Uterus (tissue), 4 donors: ENCODE results near the gene DGKH. TPM values are rescaled to one million over a fixed set of nuclear protein-coding genes. Genes with fewer than 3 reads are reported as not detected.

Experiments
- DNase-seq, 2 donors: peaks; one replicate each; pipeline ENCODE4 v3.0.0-alpha.2; 2019 to 2020
- H3K27ac ChIP-seq, 2 donors: fragments of 200-600 bp; sonication (generic); 1 replicate in 1 of 2; 2 replicates in 1 of 2; pipeline ENCODE4 v1.5.1; 2016 to 2018
- H3K27me3 ChIP-seq, 2 donors: fragments of 200-600 bp; sonication (generic); one replicate each; pipeline ENCODE4 v1.5.1; 2018 to 2019; ENCODE audit warnings: control low read depth in 1 of 2
- H3K36me3 ChIP-seq, 2 donors: fragments of 200-600 bp; sonication (generic); one replicate each; pipeline ENCODE4 v1.5.1; 2019; ENCODE audit warnings: control low read depth in 1 of 2
- H3K4me1 ChIP-seq, 2 donors: fragments of 200-600 bp; sonication (generic); one replicate each; pipeline ENCODE4 v1.5.1; 2018 to 2019; ENCODE audit warnings: control low read depth in 1 of 2
- H3K4me3 ChIP-seq, 2 donors: fragments of 200-600 bp; sonication (generic); 1 replicate in 1 of 2; 2 replicates in 1 of 2; pipeline ENCODE4 v1.5.1; 2018 to 2019; ENCODE audit warnings: mild to moderate bottlenecking in 1 of 2
- H3K9me3 ChIP-seq, 2 donors: fragments of 200-600 bp; sonication (generic); one replicate each; pipeline ENCODE4 v1.5.1; 2019; ENCODE audit warnings: control low read depth in 1 of 2
- CTCF ChIP-seq, 4 experiments: fragments of 200-600 bp in 2 of 4; fragments of 450-650 bp in 2 of 4; sonication (generic) in 2 of 4; IDR thresholded peaks; one replicate each; pipeline ENCODE4 v1.5.1; 2016 to 2019; ENCODE audit warnings: antibody characterized with exemption in 4 of 4, mild to moderate bottlenecking in 2 of 4, moderate library complexity in 1 of 4
- POLR2A ChIP-seq, 2 donors: fragments of 450-650 bp; IDR thresholded peaks; one replicate each; pipeline ENCODE4 v1.6.1; 2016; ENCODE audit warnings: antibody characterized with exemption in 2 of 2, mild to moderate bottlenecking in 1 of 2, moderate library complexity in 1 of 2
- intact Hi-C: fragments of 100-400 bp; cut with DNase I; formaldehyde crosslinking; loops from one replicate; pipeline ENCODE4 v1.15.1; 2023; ENCODE audit warnings: low total_unique reads
- total RNA-seq, 4 donors: library from RNA; depleted of rRNA in 3 of 4; stranded (reverse); fragments of >200 nt in 3 of 4; gene quantifications; one replicate each; pipeline versions ENCODE4 v1.1.0 to v1.2.4, GENCODE V29; 2014 to 2023
- donor health status: DM: yes; HTN: yes; CAD: no.

The DGKH gene
- total RNA-seq, 4 donors from 2014 or later: 18.8 to 50.0 (median 36.5) TPM

- Histone ChIP-seq H3K27me3 (no peaks in the 10 kb centered on the region), H3K4me1 (no peaks in the 10 kb centered on the region), H3K36me3 (no peaks in the 10 kb centered on the region), H3K9me3 (no peaks in the 10 kb centered on the region), H3K27ac (no peak overlapping the region), H3K4me3 (no peak overlapping the region)
- no peak for TF ChIP-seq CTCF (IDR thresholded peaks at IDR 0.05)
- no peak for TF ChIP-seq POLR2A (IDR thresholded peaks at IDR 0.05)
- no peak for DNase-seq
- intact Hi-C loops: no loop called here
These were observed 12.4 kb upstream of the DGKH start for GRCh38 chr13:42035905-42036521.

- Histone ChIP-seq H3K4me3 (no peak overlapping the region), H3K9me3 (no peaks in the 10 kb centered on the region), H3K4me1 (no peaks in the 10 kb centered on the region), H3K27me3 (no peaks in the 10 kb centered on the region), H3K36me3 (no peaks in the 10 kb centered on the region), H3K27ac (no peak overlapping the region)
- TF ChIP-seq POLR2A (IDR thresholded peaks at IDR 0.05) (no peak), CTCF (IDR thresholded peaks at IDR 0.05) (no peak)
- intact Hi-C loops: no loop called here
- no peak for DNase-seq
These were observed 11.7 kb upstream of the DGKH start for GRCh38 chr13:42036711-42037110.

- intact Hi-C loops: no loop called here
- TF ChIP-seq CTCF (IDR thresholded peaks at IDR 0.05) (no peak), POLR2A (IDR thresholded peaks at IDR 0.05) (no peak)
- DNase-seq: peak in 1 of 2 donors; percentile 21
- H3K27me3 ChIP-seq: no peaks in the 10 kb centered on the region
- H3K4me3 ChIP-seq: no peak overlapping the region
- peak overlapping the region; percentile 98 to 99 for H3K27ac ChIP-seq
- no peaks in the 10 kb centered on the region for H3K36me3 ChIP-seq
- H3K9me3 ChIP-seq: no peaks in the 10 kb centered on the region
- H3K4me1 ChIP-seq: no peaks in the 10 kb centered on the region
These were observed 9.6 kb upstream of the DGKH start for GRCh38 chr13:42038661-42039456.

GRCh38 chr13:42039457-42039945 is 8.9 kb upstream of the DGKH start:
- Histone ChIP-seq H3K4me1 (no peaks in the 10 kb centered on the region), H3K4me3 (peak overlapping the region; percentile 85 to 86), H3K27ac (peak overlapping the region; percentile 98 to 99), H3K9me3 (no peaks in the 10 kb centered on the region), H3K36me3 (no peaks in the 10 kb centered on the region), H3K27me3 (no peaks in the 10 kb centered on the region)
- intact Hi-C loops: no loop called here
- peak in 1 of 2 donors; percentile 24 for DNase-seq
- TF ChIP-seq POLR2A (IDR thresholded peaks at IDR 0.05) (no peak), CTCF (IDR thresholded peaks at IDR 0.05) (no peak)
